GM18511 (cell line): ENCODE data around the gene GNA14.
"Not testable (repeated sequence)": the region's sequence is repeated elsewhere in the genome, so short reads cannot be mapped to it uniquely, and the experiment has no call there.

Experiments
- ATAC-seq: cut with Tn5 transposase; IDR thresholded peaks from one replicate; pipeline ENCODE4 v1.9.1; 2021; ENCODE audit warnings: mild to moderate bottlenecking, moderate library complexity; ENCODE audit not compliant: unreplicated experiment

GNA14 gene

DNA sequence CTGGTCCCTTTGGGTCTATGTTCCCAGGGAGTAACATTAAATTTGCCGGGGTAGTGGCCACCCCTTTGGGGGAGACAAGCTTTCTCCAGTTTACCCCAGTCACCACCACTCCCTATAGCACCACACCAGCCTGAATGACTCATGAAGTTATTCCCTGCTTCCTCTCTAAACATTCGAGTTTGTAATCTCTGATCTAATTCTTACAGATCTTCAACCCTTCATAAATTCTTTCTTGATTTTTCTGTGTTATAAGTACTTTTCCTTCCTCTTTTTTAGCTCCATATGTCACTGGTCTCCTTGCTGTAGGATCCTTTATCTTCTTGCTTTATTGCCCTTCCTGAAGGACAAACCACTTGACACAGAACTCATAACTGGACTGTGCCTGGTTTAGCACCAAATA, 55.6 kb downstream of the GNA14 start:
- ATAC-seq = no peak

DNA sequence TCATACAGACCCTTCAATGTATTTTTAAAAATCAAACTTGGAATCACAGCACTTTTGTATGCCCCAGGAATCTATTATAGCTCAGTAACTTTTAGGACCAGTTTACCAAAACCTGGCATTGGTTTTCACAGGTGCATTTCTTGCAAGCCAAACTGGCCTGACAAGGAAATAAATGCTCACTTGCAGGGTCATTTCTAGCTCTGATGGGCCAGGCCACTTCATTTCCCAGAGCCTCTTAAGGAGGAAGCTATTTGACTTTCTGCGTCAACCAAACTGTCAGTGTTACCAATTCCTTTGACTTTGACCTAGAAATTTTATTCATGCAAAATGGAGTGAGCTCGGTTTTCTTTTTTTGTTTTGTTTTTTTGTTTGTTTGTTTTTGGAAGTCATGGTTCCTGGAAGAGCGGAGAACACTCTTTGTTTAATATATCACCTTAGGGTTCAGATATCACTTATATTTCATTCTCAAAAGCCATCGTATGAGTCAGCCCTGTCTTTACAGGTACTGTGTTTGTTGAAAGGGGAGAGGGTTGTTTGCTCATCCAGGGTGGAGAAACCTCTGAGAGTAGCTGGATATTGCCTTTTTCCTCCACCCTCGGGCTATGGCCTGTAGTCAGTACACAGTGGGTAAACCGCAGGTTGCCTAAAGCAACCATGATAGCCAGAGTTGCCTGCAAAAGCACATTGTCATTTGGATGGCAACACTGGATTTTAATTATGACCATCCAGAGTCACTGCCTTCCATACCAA, 58.9 kb downstream of the GNA14 start:
- ATAC-seq = no peak

DNA sequence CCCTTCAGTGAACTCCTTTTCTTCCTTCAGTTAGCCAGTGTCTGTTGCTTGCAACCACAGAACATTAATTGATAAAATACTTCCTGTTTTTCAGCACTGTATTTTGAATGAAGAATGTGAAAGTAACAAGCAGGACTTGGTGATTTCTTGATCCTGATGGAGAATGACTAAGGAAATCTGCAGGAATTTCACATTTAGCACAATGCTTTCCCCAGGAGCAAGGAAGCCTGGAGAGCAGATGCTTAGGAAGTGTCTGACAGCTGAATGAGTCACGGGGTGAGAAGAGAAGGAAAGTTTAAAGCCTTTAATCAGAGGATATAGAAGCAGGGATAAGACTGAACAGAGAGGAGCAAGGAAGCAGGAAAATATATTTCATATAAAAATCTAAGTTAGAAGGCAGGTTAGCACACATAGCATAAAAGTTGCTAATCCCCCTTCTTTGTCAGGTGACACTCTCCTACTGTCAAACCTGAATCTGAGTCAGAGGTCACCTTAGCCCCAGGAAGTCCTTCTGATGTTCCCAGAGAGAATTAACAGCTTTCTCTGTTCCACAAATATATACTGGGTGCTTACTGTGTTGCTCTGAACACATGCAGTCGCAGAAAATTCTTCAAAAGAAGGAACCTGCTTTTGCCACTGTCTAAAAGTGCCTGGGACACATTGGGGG, 59.7 kb downstream of the GNA14 start:
- ATAC-seq = no peak

DNA sequence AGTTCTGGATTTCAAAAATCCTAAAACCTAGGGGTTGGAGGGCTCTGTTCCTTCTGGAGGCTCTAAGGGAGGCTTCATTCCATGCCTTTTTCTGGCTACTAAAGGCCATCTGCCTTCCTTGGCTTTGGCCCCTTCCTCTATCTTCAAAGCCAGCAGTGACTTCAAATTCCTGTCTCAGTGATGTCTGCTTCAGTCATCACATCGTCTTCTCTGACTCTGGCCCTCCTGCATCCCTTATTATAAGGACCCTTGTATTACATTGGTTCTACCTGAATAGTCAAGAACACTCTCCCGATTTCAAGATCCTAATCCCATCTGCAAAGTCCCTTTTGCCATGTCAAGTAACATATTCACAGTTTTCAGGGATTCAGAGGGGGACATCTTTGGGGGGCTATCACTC, 60.3 kb downstream of the GNA14 start:
- no peak for ATAC-seq

DNA sequence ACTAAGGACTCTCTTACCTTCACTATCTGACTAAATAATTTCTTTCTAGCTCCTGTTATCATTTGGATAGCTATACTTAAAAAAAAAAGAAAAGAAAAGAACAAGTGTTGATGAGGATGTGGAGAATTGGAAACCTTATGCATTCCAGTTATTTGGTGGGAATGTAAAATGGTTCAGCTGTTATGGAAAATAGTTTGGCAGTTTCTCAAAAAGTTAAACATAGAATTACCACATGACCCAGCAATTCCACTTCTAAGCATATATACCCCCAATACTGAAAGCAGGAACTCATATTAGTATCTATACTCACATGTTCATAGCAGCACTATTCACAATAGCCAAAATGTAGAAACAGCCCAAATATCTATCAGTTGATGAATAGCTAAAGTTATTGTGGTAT, 61.1 kb downstream of the GNA14 start:
- no peak for ATAC-seq

DNA sequence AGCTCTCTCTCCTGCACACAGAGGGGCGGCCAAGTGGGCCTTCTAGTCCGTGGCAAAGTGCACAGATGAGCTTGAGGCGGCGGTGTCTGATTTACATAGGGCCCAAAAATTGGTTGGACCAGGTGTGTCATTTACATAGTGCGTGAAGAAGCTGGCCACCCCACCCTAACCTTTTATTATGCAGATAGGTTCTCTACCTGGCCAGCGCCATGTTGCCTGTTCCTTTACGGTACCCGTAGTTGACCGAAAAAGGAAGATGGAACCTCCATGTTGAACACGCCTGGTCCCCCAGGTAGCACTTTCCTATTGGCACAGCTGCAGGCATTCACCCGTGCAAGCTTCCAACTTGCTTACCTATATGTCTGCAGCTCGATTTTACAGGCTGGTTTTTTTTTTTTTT, 61.5 kb downstream of the GNA14 start:
- ATAC-seq = no peak

DNA sequence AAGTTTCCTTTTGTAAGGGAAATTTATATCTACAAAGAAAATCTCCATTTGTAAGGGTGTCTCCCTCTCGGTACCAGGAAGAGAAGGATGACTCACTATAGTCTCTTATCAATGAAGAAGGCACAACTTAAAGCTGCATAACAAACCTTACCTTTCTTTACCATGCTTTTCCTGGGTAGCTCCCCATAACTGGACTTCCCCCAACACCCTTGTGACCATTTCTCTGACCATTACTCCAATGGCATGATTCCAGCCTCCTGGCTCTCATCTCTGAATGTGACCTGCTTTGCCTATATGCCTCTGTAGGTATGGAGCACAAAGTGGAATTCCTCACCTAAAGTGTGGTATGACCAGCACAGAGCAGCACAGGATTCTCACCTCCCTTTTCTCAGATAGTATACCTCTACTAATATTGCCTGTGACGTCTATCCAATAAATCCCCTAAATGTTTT, 62.8 kb downstream of the GNA14 start:
- ATAC-seq = no peak

DNA sequence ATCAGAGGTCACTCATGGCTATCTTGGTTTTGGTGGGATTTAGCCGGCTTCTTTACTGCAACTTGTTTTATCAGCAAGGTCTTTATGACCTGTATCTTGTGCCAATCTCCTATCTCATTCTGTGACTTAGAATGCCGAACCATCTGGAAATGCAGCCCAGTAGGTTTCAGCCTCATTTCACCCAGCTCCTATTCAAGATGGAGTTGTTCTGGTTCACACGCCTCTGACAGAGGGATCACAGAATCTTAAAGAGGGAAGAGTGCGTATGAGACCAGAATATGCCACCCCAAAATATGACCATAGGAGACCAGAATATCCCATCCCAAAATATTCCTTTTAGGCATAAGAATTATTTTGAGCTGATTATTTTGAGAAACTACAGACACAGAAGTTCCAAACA, 63.2 kb downstream of the GNA14 start:
- ATAC-seq = not testable (repeated sequence)

DNA sequence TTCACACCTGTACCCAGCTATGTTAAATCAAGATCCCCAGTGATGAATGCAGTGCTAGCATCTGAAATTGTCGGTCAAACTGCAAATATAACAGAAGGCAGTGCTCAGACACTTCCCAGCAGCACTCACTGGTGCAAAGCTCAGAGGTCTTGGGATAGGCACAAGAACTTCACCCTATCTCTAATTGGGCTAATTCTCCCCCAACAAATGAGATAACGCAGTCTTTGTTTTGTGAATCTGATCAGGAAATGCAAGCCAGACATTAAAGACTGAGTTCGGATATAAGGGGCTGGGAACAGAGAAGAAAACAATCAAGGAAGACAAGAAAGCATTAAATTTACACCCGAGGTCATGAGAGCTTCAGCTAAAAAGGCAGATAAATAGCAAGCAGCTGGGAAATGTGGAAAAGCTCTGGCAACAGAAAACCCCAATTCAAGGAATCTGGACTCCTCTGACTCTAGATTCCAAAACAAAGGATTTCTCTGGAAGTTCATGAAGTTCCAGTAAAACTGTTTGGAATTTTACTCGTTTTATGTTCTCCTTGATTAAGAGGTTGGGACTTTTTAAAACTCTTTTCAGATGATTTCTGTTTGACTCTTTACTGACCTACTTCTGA, 65.1 kb downstream of the GNA14 start:
- ATAC-seq = no peak

DNA sequence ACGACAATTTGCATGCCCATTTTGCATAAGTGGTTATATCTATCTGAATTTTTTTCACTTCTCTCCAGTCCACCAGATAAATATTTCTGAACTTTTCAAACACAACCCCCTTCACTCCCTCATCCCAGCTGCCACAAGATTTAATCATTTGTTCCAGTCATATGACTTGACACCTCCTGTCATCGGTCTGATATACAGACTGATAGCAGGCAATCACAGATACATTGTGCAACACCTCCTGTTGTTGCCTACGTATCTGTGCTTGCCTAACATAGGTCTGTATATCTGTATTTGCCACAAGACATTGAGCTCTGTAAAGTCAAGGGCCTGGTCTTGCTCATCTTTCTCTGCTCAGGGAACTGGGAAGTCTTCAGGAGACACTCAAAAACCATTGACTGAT, 65.6 kb downstream of the GNA14 start:
- ATAC-seq = no peak

DNA sequence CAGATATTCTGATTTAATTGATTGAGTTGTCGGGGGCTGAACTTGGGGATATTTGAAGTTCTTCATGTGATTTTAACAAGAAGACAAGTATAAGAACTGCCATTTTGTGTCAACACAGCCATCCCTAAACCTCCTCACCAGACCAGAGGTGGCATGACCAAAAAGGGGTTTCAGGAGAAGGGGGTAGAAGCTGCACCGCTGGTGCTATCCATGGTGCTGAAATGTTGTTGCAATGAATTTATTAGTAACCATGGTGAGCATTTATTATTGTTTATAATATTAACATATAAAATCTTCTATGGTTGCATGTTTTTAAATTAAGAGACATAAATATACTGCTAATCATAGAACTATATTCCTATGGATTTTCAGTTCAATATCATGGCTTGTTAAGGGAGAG, 72.3 kb downstream of the GNA14 start:
- no peak for ATAC-seq

DNA sequence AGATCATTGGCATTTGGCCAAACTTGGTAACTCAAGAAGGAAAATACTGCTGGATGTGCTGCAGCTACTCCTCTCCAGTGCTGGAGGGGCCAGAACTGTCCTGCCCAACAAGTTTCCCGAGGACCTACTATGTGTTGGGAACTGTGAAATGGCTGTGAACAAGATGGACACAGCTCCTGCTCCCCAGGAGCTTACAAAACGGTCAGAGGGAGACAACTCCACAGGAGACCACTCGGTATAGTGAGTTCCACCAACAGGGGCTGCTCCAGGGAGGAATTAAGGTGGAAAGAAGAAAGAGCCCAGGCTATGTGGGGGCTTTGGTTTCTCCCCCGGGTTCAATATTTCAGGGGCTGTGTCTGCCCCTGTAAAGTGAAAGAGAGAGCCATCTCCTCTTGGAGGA, 78.8 kb downstream of the GNA14 start:
- ATAC-seq = no peak

DNA sequence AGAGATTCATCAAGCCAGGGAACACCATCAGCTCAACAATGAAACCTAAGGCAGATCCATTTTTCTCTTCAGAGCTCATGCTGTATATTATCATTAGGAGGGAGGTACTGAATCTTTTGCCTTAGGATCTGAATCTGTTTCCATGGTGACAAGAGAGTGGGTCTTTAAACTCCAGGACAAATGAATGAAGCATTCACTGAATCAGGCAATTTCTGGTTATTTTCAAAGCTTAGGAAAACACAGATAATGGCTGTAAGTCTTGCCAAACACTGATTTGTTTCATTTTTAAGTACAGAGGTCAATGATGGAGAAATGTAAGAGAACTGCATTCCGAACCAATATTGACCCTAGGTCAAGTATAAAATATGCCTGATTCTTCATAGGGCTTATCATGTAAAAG, 84.9 kb downstream of the GNA14 start:
- no peak for ATAC-seq

DNA sequence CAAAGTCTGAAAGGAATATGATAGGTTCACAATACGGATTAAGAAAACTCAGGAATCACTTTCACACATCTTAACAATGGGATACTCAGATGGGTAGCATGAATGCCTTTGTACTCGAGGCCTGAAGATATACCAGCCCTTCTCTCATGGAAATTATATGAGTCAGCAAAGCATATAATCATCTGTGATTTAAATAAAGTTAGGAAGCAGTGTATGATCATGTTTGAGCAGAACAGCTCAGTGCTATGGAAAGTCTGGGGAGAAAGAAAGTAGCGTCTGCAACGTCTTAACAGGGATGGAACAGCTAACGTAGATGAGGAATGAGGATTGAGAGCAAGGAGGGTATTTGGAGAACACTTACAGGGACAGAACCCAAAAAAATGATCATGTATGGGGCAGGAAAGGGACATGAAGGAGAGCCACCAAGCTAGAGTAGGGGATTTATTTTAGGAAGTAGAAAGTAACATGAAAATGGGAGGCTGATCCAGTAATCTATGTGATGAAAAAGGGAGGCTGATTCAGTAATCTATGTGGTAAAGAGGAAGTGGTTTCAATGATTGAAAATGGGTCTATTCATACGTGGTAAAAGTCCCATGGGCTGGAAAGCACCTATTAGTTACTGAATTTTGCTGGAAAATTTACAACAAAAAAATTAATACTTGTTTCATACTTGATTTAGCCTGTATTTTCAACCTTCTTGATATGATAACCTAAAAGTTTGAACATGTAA, 85.9 kb downstream of the GNA14 start:
- ATAC-seq = peak; percentile 60

DNA sequence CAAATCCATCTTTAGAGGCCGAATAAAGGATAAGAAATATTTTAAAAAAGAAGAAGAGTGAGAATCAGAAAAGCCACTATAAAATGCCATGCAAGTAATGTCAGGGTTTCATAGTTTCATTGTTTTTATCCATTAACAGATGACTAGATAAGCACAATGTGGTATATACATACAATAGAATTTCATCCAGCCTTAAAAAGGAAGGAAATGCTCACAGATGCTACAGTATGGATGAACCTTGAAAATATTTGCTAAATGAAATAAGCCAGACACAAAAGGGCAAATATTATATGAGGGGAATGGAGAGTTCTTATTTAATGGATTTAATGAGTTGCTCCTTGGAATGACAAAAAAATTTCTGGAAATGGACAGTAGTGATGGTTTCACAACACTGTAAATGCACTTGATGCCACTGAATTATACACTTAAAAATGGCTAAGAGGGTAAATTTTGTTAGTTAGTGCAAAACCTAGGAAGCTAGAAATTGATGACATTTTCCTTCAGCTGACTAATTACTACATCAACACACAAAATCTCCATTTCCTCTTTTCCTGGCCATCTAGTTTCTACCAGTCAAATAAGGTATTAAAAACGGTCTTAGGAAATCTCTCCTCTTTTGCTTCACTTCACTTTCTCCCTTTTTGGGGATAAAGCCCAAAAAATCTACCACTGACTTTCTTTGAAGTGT, 86.6 kb downstream of the GNA14 start:
- ATAC-seq = peak; percentile 36

DNA sequence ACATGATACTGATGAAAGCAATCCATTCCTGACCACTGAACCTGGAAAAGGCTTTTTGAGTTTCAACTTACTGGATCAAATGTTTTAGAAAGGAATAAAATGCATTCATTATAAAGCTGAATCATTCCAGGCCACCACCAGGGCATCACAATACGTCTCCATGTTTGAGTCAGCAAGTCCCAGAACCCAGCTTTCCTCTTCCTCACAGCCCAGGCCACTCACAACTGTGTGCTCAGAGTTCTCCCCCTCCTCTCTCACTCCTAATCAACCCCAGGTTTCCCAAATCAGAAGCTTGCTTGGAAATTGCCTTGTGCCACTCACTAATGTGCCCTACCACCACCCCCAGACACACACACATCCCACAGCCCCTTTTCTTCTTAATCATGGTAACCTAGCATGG, 91.7 kb downstream of the GNA14 start:
- no peak for ATAC-seq

DNA sequence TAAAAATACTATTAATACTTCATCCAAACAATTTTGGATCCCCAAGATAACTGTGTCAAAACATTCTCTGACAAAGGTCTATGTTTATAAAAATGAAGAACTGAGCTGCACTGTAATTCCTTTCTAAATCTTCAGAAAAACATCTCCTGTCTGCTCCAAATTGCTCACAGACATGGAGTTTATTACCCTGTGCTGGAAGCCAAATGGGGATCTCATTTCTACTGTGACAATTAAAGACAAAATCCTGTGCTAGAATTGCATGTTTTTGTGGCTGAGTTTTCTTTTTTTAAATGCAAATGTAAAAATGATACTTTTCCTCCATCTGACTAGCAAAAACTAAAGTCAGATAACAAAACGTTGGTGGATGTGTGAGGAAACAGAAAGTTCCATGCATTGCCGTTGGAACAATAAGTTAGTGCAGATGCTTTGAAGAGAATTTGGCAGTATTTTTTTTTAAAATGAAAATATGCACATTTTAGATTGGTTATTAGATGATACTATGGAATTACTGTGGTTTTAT, 93.5 kb downstream of the GNA14 start:
- no peak for ATAC-seq

DNA sequence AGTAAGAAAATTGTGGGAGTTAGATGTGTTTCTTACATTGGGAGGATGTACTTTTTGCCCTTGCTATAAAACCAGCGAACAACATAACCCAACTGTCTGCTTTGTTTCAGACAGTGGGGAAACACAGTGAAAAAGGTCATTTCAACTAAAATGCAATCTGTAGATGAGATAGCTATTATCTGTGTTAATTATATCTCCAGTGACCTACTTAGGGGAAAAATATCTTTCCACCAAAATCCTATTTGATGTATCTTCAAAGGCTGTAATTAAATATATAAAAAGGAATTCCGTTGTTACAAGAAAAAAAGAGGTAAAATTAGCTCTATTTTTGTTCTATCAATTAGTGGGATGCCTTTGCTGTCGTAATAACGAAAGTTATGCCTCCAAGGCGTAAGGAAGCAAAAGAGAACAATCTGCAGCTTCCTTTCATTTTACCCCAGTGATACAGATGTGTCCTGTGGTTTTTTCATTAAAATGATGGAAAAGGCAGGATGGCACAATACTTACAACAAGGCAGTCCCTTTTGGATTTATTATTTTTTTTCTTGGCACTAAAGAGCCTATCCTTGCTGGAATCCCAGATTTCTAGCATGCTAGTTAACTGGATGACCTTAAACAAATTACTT, 100.9 kb downstream of the GNA14 start:
- no peak for ATAC-seq

DNA sequence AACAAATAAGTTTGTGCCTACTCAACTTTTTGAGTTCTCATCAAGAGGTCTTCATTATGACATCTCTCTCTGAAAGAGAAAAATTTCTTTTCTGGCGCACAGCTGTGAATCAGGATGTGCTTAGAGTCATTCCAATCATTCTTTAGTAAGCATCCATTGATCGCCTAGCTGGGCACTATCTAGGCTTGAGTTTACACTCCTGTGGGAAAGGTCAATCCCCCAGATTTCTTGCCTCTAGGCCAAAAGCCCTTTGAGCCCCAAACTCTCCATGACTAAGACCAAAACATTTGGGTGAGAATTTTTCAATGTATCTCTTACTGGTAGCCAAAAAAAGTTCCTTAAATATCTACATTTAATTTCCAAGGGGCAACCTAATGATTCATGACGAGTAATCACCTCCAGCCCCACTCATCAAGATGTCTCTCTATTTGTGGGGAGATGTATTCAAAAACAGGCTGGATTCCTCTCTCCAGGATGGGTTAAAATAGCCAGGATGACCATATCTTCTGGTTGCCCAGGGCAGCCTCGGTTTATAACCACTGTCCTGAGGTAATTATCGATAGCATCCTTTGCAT, 101.7 kb downstream of the GNA14 start:
- ATAC-seq = no peak

DNA sequence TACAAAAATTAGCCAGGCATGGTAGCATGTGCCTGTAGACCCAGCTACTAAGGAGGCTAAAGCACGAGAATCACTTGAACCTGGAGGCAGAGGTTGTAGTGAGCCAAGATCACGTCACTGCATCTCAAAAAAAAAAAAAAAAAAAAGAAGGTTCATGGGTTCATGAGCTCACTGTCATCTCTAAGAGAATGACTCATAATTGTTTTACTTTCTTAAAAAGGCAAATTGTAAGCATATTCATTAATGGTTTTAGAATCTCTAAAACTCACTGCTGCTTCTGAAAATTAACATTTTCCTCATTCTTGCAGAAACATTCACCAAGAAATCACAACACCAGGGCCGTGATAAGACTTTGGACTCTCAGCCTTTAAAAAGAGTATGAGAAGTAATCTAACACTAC, 103.6 kb downstream of the GNA14 start:
- ATAC-seq = no peak
